Activated CD8-positive, alpha-beta T cell treated with anti-CD3 and anti-CD28 coated beads for 36 hours (primary cell): ENCODE data around the gene TAGAP. TPM values are rescaled to one million over a fixed set of nuclear protein-coding genes. Genes with fewer than 3 reads are reported as not detected.
A peak's percentile ranks its signal among the peaks of the same experiment; 100 is the strongest.

Experiments used
- ATAC-seq: fragments of 200-7000 bp; cut with Tn5 transposase; one replicate; pipeline ENCODE4 v1.10.0; 2021; ENCODE audit warnings: mild to moderate bottlenecking, moderate library complexity
- CTCF ChIA-PET: fragments of 350-600 bp; sonication (Branson Sonifier 250); formaldehyde crosslinking; loops from one replicate; lab custom pipeline; 2021; ENCODE audit warnings: antibody characterized with exemption; lab: Charles Lee
- POLR2A ChIA-PET: fragments of 350-600 bp; sonication (Branson Sonifier 250); formaldehyde crosslinking; loops from one replicate; lab custom pipeline; 2021; ENCODE audit warnings: antibody characterized with exemption; lab: Charles Lee
- DNase-seq: peaks from one replicate; pipeline ENCODE4 v3.0.0-alpha.2; 2020
- H3K27ac Mint-ChIP-seq: one replicate; pipeline ENCODE4 v1.8.0; 2021; ENCODE audit warnings: mild to moderate bottlenecking, mixed read lengths
- H3K27me3 Mint-ChIP-seq: one replicate; pipeline ENCODE4 v1.8.0; 2021; ENCODE audit warnings: mixed read lengths
- H3K36me3 Mint-ChIP-seq: one replicate; pipeline ENCODE4 v1.8.0; 2021; ENCODE audit warnings: low read depth, mixed read lengths
- H3K4me1 Mint-ChIP-seq: one replicate; pipeline ENCODE4 v1.8.0; 2021; ENCODE audit warnings: low read depth, mixed read lengths
- H3K4me3 Mint-ChIP-seq: one replicate; pipeline ENCODE4 v1.8.0; 2021; ENCODE audit warnings: mild to moderate bottlenecking, moderate library complexity, mixed read lengths
- H3K9me3 Mint-ChIP-seq: one replicate; pipeline ENCODE4 v1.8.0; 2021; ENCODE audit warnings: mixed read lengths
- CTCF ChIP-seq: fragments of 200-600 bp; IDR thresholded peaks from one replicate; pipeline ENCODE4 v1.8.0; 2022; ENCODE audit warnings: antibody characterized with exemption, mild to moderate bottlenecking
- intact Hi-C: fragments of 100-400 bp; cut with micrococcal nuclease; formaldehyde crosslinking; loops from one replicate; pipeline ENCODE4 v1.10.0; 2022
- total RNA-seq, 2 experiments: library from RNA; stranded (reverse); gene quantifications; one replicate each; pipeline ENCODE4 v1.2.3, GENCODE V29; 2021

Gene TAGAP
- total RNA-seq, 2 experiments from 2014 or later, result 112 to 113 TPM

GRCh38 chr6:159064477-159064876 lies 19.7 kb upstream of the TAGAP start:
- peaks cover 17% of the 10 kb centered on the region for H3K36me3 Mint-ChIP-seq
- ATAC-seq (no peak), DNase-seq (no peak)
- H3K9me3 Mint-ChIP-seq, result peaks cover 9% of the 10 kb centered on the region
- POLR2A ChIA-PET, result interaction anchor here (1.7 to 19.9 kb wide), 7 partner anchors 8 to 47 kb away, joined by 5 to 327 read pairs (median 22); partner anchors contain the start of gene TAGAP
- no peaks in the 10 kb centered on the region for H3K27me3 Mint-ChIP-seq
- CTCF ChIA-PET, result interaction anchor here (0.8 to 4.4 kb wide), 11 partner anchors 10 to 56 kb away, joined by 3 to 32 read pairs (median 4); no protein-coding TSS in a partner anchor
- H3K4me1 Mint-ChIP-seq, result peaks cover 85% of the 10 kb centered on the region
- H3K27ac Mint-ChIP-seq, result peak overlapping the region; percentile 95
- intact Hi-C loops, result no loop called here
- peak overlapping the region; percentile 39 for H3K4me3 Mint-ChIP-seq
- no peak for TF ChIP-seq CTCF

- intact Hi-C loops, result no loop called here
- no peak for DNase-seq
- ChIA-PET CTCF (interaction anchor here (0.6 to 4.4 kb wide), 11 partner anchors 9 to 71 kb away, joined by 3 to 32 read pairs (median 6); no protein-coding TSS in a partner anchor), POLR2A (interaction anchor here (0.6 to 19.9 kb wide), 10 partner anchors 9 to 414 kb away, joined by 3 to 327 read pairs (median 13); partner anchors contain the start of genes SYTL3 and TAGAP)
- Mint-ChIP-seq H3K36me3 (peaks cover 17% of the 10 kb centered on the region), H3K4me1 (peaks cover 93% of the 10 kb centered on the region), H3K27ac (peak overlapping the region; percentile 95), H3K9me3 (peaks cover 9% of the 10 kb centered on the region), H3K27me3 (no peaks in the 10 kb centered on the region), H3K4me3 (peak overlapping the region; percentile 42)
- ATAC-seq, result no peak
- no peak for TF ChIP-seq CTCF
Measured at GRCh38 chr6:159063549-159063948, 18.8 kb upstream of the TAGAP start.

GRCh38 chr6:159062976-159063375 lies 18.2 kb upstream of the TAGAP start:
- Mint-ChIP-seq H3K27ac (peak overlapping the region; percentile 95), H3K4me3 (peak overlapping the region; percentile 42), H3K4me1 (peaks cover 98% of the 10 kb centered on the region), H3K36me3 (peaks cover 17% of the 10 kb centered on the region), H3K9me3 (peaks cover 9% of the 10 kb centered on the region), H3K27me3 (no peaks in the 10 kb centered on the region)
- POLR2A ChIA-PET, result interaction anchor here (1.1 to 19.9 kb wide), 10 partner anchors 9 to 413 kb away, joined by 3 to 327 read pairs (median 13); partner anchors contain the start of genes SYTL3 and TAGAP
- intact Hi-C loops, result no loop called here
- DNase-seq, result no peak
- CTCF ChIA-PET, result interaction anchor here (0.8 to 4.4 kb wide), 13 partner anchors 9 to 59 kb away, joined by 3 to 32 read pairs (median 6); no protein-coding TSS in a partner anchor
- peak; percentile 10 for ATAC-seq
- TF ChIP-seq CTCF, result no peak

GRCh38 chr6:159062564-159062945 lies 17.8 kb upstream of the TAGAP start:
- no peak for TF ChIP-seq CTCF
- H3K27ac Mint-ChIP-seq, result peak overlapping the region; percentile 95
- H3K36me3 Mint-ChIP-seq, result peaks cover 17% of the 10 kb centered on the region
- intact Hi-C loops, result no loop called here
- H3K9me3 Mint-ChIP-seq, result peaks cover 9% of the 10 kb centered on the region
- H3K27me3 Mint-ChIP-seq, result no peaks in the 10 kb centered on the region
- DNase-seq, result peak; percentile 84
- ChIA-PET POLR2A (interaction anchor here (0.7 to 19.9 kb wide), 10 partner anchors 9 to 413 kb away, joined by 3 to 327 read pairs (median 13); partner anchors contain the start of genes SYTL3 and TAGAP), CTCF (interaction anchor here (0.8 to 4.4 kb wide), 13 partner anchors 8 to 59 kb away, joined by 3 to 32 read pairs (median 6); no protein-coding TSS in a partner anchor)
- H3K4me3 Mint-ChIP-seq, result peak overlapping the region; percentile 42
- peaks cover 98% of the 10 kb centered on the region for H3K4me1 Mint-ChIP-seq
- peak; percentile 79 for ATAC-seq
